Uterus (tissue), 4 donors: ENCODE results near the gene C19orf33. TPM values are rescaled to one million over a fixed set of nuclear protein-coding genes. Genes with fewer than 3 reads are reported as not detected.

ENCODE experiments used
- DNase-seq, 2 donors: peaks; one replicate each; pipeline ENCODE4 v3.0.0-alpha.2; 2019 to 2020
- H3K27ac ChIP-seq, 2 donors: fragments of 200-600 bp; sonication (generic); 1 replicate in 1 of 2; 2 replicates in 1 of 2; pipeline ENCODE4 v1.5.1; 2016 to 2018
- H3K27me3 ChIP-seq, 2 donors: fragments of 200-600 bp; sonication (generic); one replicate each; pipeline ENCODE4 v1.5.1; 2018 to 2019; ENCODE audit warnings: control low read depth in 1 of 2
- H3K36me3 ChIP-seq, 2 donors: fragments of 200-600 bp; sonication (generic); one replicate each; pipeline ENCODE4 v1.5.1; 2019; ENCODE audit warnings: control low read depth in 1 of 2
- H3K4me1 ChIP-seq, 2 donors: fragments of 200-600 bp; sonication (generic); one replicate each; pipeline ENCODE4 v1.5.1; 2018 to 2019; ENCODE audit warnings: control low read depth in 1 of 2
- H3K4me3 ChIP-seq, 2 donors: fragments of 200-600 bp; sonication (generic); 1 replicate in 1 of 2; 2 replicates in 1 of 2; pipeline ENCODE4 v1.5.1; 2018 to 2019; ENCODE audit warnings: mild to moderate bottlenecking in 1 of 2
- H3K9me3 ChIP-seq, 2 donors: fragments of 200-600 bp; sonication (generic); one replicate each; pipeline ENCODE4 v1.5.1; 2019; ENCODE audit warnings: control low read depth in 1 of 2
- CTCF ChIP-seq, 4 experiments: fragments of 200-600 bp in 2 of 4; fragments of 450-650 bp in 2 of 4; sonication (generic) in 2 of 4; IDR thresholded peaks; one replicate each; pipeline ENCODE4 v1.5.1; 2016 to 2019; ENCODE audit warnings: antibody characterized with exemption in 4 of 4, mild to moderate bottlenecking in 2 of 4, moderate library complexity in 1 of 4
- POLR2A ChIP-seq, 2 donors: fragments of 450-650 bp; IDR thresholded peaks; one replicate each; pipeline ENCODE4 v1.6.1; 2016; ENCODE audit warnings: antibody characterized with exemption in 2 of 2, mild to moderate bottlenecking in 1 of 2, moderate library complexity in 1 of 2
- intact Hi-C: fragments of 100-400 bp; cut with DNase I; formaldehyde crosslinking; loops from one replicate; pipeline ENCODE4 v1.15.1; 2023; ENCODE audit warnings: low total_unique reads
- total RNA-seq, 4 donors: library from RNA; depleted of rRNA in 3 of 4; stranded (reverse); fragments of >200 nt in 3 of 4; gene quantifications; one replicate each; pipeline versions ENCODE4 v1.1.0 to v1.2.4, GENCODE V29; 2014 to 2023
- donor health status: DM: yes; HTN: yes; CAD: no.

The C19orf33 gene
- total RNA-seq, 4 donors from 2014 or later: 2.9 to 15.3 (median 4.1) TPM; not detected in 1

- Histone ChIP-seq H3K4me1 (no peaks in the 10 kb centered on the region), H3K4me3 (no peak overlapping the region), H3K9me3 (no peaks in the 10 kb centered on the region), H3K27ac (no peak overlapping the region), H3K27me3 (no peaks in the 10 kb centered on the region), H3K36me3 (no peaks in the 10 kb centered on the region)
- no peak for DNase-seq
- intact Hi-C loops: no loop called here
- TF ChIP-seq POLR2A (IDR thresholded peaks at IDR 0.05) (no peak), CTCF (IDR thresholded peaks at IDR 0.05) (no peak)
These were observed 36.1 kb upstream of the C19orf33 start for GRCh38 chr19:38267761-38268483.

GRCh38 chr19:38268539-38268938 lies 35.5 kb upstream of the C19orf33 start:
- no peak overlapping the region for H3K4me3 ChIP-seq
- no peaks in the 10 kb centered on the region for H3K27me3 ChIP-seq
- intact Hi-C loops: no loop called here
- DNase-seq: no peak
- no peaks in the 10 kb centered on the region for H3K9me3 ChIP-seq
- no peaks in the 10 kb centered on the region for H3K4me1 ChIP-seq
- no peak overlapping the region for H3K27ac ChIP-seq
- TF ChIP-seq CTCF (IDR thresholded peaks at IDR 0.05) (no peak), POLR2A (IDR thresholded peaks at IDR 0.05) (no peak)
- H3K36me3 ChIP-seq: no peaks in the 10 kb centered on the region

GRCh38 chr19:38270587-38271167 lies 33.4 kb upstream of the C19orf33 start:
- TF ChIP-seq POLR2A (IDR thresholded peaks at IDR 0.05) (no peak), CTCF (IDR thresholded peaks at IDR 0.05) (no peak)
- H3K36me3 ChIP-seq: no peaks in the 10 kb centered on the region
- H3K4me3 ChIP-seq: no peak overlapping the region
- intact Hi-C loops: no loop called here
- H3K27me3 ChIP-seq: no peaks in the 10 kb centered on the region
- H3K9me3 ChIP-seq: no peaks in the 10 kb centered on the region
- no peaks in the 10 kb centered on the region for H3K4me1 ChIP-seq
- no peak for DNase-seq
- no peak overlapping the region for H3K27ac ChIP-seq

GRCh38 chr19:38273499-38273898 lies 30.6 kb upstream of the C19orf33 start:
- Histone ChIP-seq H3K9me3 (no peaks in the 10 kb centered on the region), H3K4me1 (peaks cover 0 to 18% of the 10 kb centered on the region in 2 donors), H3K27me3 (no peaks in the 10 kb centered on the region), H3K36me3 (no peaks in the 10 kb centered on the region), H3K27ac (no peak overlapping the region), H3K4me3 (no peak overlapping the region)
- DNase-seq: no peak
- intact Hi-C loops: no loop called here
- no peak for TF ChIP-seq CTCF (IDR thresholded peaks at IDR 0.05)

- no peak overlapping the region for H3K27ac ChIP-seq
- no peaks in the 10 kb centered on the region for H3K27me3 ChIP-seq
- no peak for DNase-seq
- intact Hi-C loops: no loop called here
- peaks cover 0 to 21% of the 10 kb centered on the region in 2 donors for H3K4me1 ChIP-seq
- H3K36me3 ChIP-seq: no peaks in the 10 kb centered on the region
- no peak overlapping the region for H3K4me3 ChIP-seq
- no peaks in the 10 kb centered on the region for H3K9me3 ChIP-seq
- no peak for TF ChIP-seq CTCF (IDR thresholded peaks at IDR 0.05)
- TF ChIP-seq POLR2A (IDR thresholded peaks at IDR 0.05): no peak
These were observed 29.3 kb upstream of the C19orf33 start for GRCh38 chr19:38274739-38275138.
